Measurements from ENCODE around the gene ABCB6.

Gene ABCB6

DNA sequence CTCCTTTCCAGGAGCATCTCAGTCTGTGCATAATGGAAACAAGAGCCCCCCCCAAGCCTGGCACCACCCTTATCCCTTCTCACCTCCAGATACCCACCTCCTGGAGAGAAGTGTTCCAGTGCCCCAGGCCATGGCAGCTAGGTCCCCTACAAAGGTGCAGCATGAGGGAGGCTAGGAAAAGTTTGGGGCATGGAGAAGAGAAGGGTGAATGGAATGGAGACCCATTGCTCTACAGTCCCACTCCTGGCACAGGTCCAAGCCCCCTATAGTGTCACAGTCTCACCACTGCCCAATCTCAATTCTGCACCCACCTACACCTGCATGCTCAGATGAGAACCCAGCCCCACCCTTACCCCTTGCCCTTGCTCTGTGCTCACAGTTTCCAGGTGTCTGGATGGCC is 49.8 kb downstream of the ABCB6 start:
- no peaks in the 10 kb centered on the region for H3K27me3 Mint-ChIP-seq
- H3K4me3 Mint-ChIP-seq, result peak overlapping the region in 1 of 2 donors; percentile 28
- H3K36me3 Mint-ChIP-seq, result peaks cover 46 to 68% of the 10 kb centered on the region in 2 donors
- H3K9me3 Mint-ChIP-seq, result no peaks in the 10 kb centered on the region
- H3K27ac Mint-ChIP-seq, result no peak overlapping the region
- DNase-seq (no peak), ATAC-seq (replicated peaks) (no peak)
- peaks cover 26 to 27% of the 10 kb centered on the region in 2 donors for H3K4me1 Mint-ChIP-seq

DNA sequence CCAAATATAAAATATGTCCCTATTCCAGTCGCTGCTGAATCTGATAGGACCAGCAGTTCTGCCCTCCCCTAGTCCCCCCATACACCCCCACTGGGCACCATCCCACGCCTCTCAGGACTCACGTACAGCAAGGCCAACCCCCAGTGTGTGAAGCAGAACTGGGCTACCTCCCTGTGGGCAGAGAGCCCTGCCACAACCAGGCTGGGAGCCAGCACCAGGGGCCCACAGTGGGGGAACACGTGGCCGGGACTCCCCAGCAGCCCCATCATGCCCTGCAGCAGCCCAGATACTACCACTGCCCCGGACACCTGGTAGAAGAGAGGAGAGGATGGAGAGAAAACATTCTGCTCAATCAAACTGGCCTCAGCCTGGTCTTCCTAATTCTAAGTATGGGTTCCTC is 50.2 kb downstream of the ABCB6 start:
- ATAC-seq (replicated peaks), result peak; percentile 29 to 64
- Mint-ChIP-seq H3K9me3 (no peaks in the 10 kb centered on the region), H3K27me3 (no peaks in the 10 kb centered on the region), H3K36me3 (peaks cover 48 to 69% of the 10 kb centered on the region in 2 donors), H3K27ac (no peak overlapping the region), H3K4me3 (peak overlapping the region in 1 of 2 donors; percentile 28), H3K4me1 (peaks cover 24 to 25% of the 10 kb centered on the region in 2 donors)
- no peak for DNase-seq

DNA sequence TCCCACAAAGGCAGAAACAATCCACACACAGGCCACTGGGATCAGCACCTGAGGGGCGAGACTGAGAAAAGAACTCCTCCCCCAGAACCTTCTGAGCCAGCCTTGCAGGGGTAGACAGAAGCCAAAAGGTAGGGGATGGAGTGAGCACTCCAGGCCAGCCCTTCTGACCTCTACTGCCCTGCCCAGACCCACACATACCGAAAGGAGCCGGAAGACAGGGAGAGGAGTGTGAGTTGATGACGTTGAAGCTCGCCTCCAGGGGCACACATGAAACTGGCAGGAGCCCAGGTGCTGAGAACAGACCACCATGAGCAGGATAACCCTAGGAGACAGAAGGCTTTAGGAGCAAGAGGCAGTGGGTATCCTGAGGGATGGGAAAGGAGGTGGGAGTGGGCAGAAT is 50.8 kb downstream of the ABCB6 start:
- no peak overlapping the region for H3K27ac Mint-ChIP-seq
- peaks cover 48 to 68% of the 10 kb centered on the region in 2 donors for H3K36me3 Mint-ChIP-seq
- no peaks in the 10 kb centered on the region for H3K9me3 Mint-ChIP-seq
- H3K4me1 Mint-ChIP-seq, result peaks cover 20 to 21% of the 10 kb centered on the region in 2 donors
- no peaks in the 10 kb centered on the region for H3K27me3 Mint-ChIP-seq
- ATAC-seq (replicated peaks), result no peak
- H3K4me3 Mint-ChIP-seq, result no peak overlapping the region
- DNase-seq, result no peak

DNA sequence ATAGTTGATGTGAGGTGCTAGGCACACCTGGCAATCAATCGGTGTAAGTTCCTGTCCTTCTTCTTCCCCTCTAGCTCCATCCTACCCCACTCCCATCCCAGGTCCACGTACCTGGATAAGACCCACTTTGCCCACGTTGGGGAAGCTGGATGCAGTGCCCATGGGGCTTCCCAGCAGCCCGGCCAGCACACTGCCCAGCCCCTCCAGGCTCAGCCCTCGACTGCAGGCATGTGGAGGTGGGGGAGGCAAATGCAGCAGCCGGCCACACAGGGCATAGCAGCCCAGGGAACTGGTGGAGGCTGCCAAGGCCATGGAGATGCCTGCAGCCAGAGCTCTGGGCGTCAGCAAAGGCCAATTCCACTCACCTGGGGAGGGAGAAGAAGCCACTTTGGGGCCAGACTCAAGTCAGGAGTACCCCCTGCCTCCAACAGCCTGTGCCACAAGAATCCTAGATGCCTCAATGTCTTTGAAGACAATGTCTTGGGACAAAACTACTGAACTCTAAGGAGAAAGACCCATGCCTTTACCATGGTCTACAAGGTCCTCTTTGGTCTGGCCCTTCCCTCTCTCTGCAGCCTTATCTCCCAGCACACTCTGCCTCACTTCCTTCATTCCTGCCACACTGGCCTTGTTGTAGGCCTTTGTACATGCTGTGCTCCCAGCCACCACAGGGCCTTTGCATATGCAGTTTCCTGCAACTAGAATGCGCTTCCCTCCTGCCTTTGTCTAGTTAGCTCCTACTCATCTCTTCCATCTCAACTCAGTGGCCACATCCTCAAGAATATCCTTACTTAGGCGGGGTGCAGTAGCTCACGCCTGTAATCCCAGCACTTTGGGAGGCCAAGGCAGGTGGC is 53.5 kb downstream of the ABCB6 start:
- no peak for ATAC-seq (replicated peaks)
- Mint-ChIP-seq H3K4me3 (no peak overlapping the region), H3K4me1 (peaks cover 13 to 18% of the 10 kb centered on the region in 2 donors), H3K27me3 (no peaks in the 10 kb centered on the region), H3K27ac (no peak overlapping the region), H3K9me3 (no peaks in the 10 kb centered on the region), H3K36me3 (peaks cover 36 to 54% of the 10 kb centered on the region in 2 donors)
- DNase-seq, result no peak

DNA sequence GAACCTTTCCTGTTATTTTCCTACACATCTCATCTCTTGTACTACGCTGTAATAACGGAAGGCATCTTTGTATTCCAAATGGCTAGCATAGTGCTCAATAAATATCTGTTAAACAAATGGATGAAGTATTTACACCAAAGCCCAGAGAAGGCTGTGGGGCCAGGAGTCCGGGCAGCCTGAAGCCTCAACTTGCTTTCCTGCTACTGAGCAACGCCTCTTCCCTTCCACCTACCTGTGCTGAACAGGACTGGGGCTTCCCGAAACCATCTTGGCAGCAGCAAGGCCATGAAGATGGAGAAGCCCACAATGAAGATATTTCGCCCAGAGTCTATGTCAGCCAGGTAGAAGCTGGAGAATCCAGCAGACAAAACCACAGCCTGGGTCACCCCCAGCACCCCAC is 55.6 kb downstream of the ABCB6 start:
- peaks cover 32 to 45% of the 10 kb centered on the region in 2 donors for H3K36me3 Mint-ChIP-seq
- no peak overlapping the region for H3K4me3 Mint-ChIP-seq
- ATAC-seq (replicated peaks) (no peak), DNase-seq (no peak)
- peaks cover 15 to 24% of the 10 kb centered on the region in 2 donors for H3K4me1 Mint-ChIP-seq
- no peak overlapping the region for H3K27ac Mint-ChIP-seq
- H3K27me3 Mint-ChIP-seq, result no peaks in the 10 kb centered on the region
- no peaks in the 10 kb centered on the region for H3K9me3 Mint-ChIP-seq

DNA sequence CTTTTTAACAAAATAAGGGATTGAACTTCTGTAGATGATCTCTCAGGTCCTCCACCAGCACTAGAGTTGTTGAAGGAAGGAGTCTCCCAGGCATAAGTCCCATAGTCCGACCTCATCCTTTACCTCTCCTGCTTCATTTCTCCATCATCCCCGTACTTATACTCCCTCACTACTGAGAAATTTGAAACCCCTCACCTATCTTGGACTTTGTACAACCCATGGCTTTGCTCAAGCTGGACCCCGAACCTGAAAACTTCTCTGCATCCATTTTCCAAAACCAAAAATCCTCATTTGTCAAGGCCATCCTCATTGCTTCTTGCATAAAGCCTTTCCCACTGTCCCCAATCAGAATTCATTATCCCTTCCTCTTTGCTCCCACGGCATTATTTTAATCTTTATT is 57.7 kb downstream of the ABCB6 start:
- DNase-seq (no peak), ATAC-seq (replicated peaks) (no peak)
- Mint-ChIP-seq H3K9me3 (no peaks in the 10 kb centered on the region), H3K27ac (no peak overlapping the region), H3K4me3 (peak overlapping the region; percentile 88 to 94), H3K4me1 (peaks cover 14 to 24% of the 10 kb centered on the region in 2 donors), H3K27me3 (no peaks in the 10 kb centered on the region), H3K36me3 (peaks cover 28 to 46% of the 10 kb centered on the region in 2 donors)

DNA sequence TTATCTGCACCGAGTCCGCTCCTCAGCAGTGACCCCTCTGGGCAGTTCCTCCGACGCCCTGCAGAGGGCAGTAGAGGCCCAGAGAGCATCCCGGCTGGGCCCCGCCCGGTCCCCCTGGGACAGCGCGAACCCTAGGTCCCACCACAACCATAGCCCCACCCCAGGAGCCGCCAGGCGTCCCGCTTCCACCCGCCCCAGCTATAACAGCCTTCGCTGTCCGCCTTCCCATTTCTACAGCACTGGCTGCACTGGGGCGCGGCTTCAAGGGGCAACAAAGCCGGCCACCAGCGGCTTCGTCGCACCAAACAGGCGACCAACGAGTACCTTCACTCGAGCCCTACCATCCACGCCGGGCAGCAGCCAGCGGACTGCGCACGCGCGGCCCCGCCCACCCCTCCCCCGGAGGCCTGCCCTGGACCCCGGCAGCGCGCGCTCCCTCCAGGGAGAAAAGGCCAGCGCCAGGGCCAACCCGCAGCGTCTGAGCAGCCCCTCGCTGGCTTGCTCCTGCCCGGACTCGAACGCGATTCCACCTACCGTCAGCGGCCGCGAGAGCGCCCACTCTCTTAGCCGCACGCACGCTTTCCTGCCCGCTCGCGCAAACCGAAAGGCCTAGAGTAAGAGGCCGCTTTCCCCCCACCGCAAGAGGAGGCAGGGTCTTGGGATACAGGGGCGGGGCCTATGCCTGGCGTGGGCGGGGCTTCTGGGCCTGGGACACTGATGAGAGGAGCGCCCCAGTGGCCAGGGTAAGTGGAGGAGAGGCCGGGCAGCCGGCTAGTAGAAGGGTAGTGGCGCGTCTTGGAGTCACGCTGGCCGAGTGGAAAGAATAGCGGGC is 58.4 kb downstream of the ABCB6 start, which contains the start of gene NHEJ1:
NHEJ1 (minus strand) TSS at position 630 of the 832 bp plus-strand sequence. CDS start 2,453 bp downstream, outside the sequence.
- ATAC-seq (replicated peaks) (peak; percentile 86 to 89), DNase-seq (peak; percentile 91)
- H3K36me3 Mint-ChIP-seq, result peaks cover 22 to 39% of the 10 kb centered on the region in 2 donors
- peak within 1 kb of the TSS; percentile 97 for H3K27ac Mint-ChIP-seq
- H3K9me3 Mint-ChIP-seq, result no peaks in the 10 kb centered on the region
- H3K4me1 Mint-ChIP-seq, result peaks cover 14 to 24% of the 10 kb centered on the region in 2 donors
- H3K4me3 Mint-ChIP-seq, result peak within 1 kb of the TSS; percentile 88 to 94
- no peaks in the 10 kb centered on the region for H3K27me3 Mint-ChIP-seq

Measured in stimulated activated naive B cell treated with anti-CD40 and anti-IgM and Interleukin-4, amounts not matched to agents 10 μg/mL and 1 μg/mL and 100 μg/mL, for 72 hours (primary cell).